Measurements from ENCODE around the gene EIF2AK2.
"Not testable (repeated sequence)": the region's sequence is repeated elsewhere in the genome, so short reads cannot be mapped to it uniquely, and the experiment has no call there.

EIF2AK2 gene
- 68.2 to 71.7 reads per million in 2 donors for total RNA-seq

DNA sequence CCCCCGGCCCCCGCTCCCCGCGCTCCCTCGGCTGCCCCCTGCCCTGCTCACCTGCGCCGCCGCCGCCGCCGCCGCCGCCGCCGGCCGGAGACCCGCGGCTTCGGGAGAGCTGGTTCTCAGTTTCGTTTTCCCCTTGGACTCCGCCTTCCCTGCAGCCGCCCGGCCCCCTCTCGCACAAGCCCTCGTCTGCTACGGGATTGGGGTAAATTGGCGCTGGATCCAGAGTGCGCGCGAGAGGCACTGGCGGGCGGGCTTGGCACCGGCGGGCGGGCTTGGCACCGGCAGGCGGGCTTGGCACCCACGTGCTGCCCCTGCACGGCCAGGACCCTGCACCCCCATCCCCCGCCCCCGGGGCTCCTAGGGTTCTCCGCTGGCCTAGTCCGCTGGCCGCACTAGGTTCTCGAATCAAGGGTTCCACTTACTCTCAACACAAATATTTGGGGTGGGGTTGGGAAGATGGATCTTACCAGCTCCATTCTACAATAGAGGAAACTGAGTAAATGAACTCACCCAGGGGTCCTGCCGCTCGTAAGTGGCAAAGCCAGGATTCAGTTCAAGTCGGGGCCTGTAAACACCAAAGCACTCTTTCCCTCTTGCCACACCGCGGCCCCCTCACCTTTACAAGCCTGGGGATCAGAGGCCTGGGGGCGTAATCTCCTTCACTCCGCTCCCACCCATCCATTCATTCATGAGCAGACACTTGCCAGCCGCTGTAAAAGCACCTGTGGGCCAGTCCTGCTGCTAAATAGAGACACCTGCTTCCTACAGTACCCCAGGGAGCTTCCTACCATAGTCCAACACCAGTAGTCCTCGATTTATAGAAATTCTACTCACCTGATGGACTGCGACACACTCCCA lies at the start of gene EIF2AK2:
EIF2AK2 (minus strand) TSS at position 124 of the 858 bp plus-strand sequence. CDS start 9,174 bp downstream, outside the sequence.
- peak; percentile 61 to 90 (median 79) for DNase-seq

DNA sequence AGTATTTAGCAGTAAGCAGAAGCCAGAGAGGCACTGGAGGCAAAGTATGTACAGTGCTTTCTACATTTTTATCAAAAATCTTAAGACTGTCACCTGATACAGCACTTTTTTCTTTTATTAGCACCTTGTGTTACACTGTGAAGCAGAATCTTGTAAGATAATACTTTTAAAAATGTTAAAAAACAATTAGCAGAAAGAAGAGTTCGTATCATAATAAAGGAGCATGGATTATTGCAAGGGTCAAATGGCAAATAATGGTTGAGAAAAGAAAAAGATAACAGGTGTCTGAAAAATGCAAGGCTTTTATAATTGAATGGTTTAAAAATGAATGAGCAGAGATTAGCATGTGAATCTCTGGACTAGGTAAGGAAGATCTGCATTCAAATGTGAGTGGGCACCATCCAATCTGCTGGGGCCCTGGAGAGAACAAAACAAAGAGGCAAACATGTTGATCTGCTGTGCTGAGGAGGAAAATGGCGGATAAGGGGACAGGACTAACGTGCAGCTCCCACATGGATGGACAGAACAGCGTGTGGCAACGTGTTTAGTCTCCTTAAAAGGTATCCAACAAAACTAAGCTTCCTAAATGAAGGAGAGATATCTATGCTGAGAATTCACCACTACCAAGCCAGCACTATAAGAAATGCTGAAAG lies 49.0 kb upstream of the EIF2AK2 start:
- no peak for DNase-seq

DNA sequence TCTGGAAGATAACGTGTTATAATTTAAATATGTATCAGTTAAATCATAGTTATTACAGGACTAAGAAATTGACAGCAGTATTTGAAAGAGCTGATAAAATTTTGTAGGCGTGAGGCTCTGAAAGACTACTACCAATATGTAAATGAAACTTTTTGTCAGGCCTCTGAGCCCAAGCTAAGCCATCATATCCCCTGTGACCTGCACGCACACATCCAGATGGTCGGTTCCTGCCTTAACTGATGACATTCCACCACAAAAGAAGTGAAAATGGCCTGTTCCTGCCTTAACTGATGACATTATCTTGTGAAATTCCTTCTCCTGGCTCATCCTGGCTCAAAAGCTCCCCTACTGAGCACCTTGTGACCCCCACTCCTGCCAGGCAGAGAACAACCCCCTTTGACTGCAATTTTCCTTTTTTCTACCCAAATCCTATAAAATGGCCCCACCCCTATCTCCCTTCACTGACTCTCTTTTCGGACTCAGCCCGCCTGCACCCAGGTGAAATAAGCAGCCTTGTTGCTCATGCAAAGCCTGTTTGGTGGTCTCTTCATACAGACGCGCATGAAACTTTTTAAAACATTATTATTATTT lies 48.4 kb upstream of the EIF2AK2 start:
- DNase-seq: not testable (repeated sequence)

DNA sequence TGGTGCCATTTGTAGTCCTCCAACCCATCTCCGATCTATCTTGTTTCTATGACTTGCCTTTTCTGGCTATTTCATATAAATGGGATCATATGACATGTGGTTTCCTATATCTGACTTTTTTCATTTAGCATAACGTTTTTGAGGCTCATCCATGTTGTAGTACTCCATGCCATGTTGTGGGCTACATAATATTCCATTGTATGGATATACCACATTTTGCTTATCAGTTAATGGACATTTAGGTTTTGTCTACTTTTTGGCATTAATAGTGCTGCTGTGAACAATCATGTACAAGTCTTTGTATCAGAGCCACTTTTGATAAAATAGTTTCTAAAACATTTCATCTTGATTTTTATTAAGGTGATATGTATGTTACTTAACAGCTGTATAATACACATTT lies 46.9 kb upstream of the EIF2AK2 start:
- no peak for DNase-seq

DNA sequence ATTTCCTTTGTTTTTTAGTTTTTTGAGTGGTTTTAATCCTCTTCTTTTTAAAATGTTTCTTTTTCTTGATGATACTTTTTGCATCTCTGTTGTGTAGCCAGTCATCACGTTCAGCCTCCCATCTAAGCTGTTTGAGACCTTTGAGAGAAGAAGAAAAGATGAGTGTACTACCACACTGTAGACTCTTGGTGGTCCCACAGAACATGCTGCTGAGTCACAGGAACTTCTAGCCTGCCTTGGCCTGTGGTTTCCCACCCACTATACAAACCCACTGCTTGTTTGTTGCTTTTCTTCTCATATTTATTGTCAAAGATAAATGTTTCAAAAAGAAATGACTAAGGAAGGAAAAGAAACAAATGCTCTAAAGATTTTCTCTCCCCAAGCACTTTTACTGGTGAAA lies 45.0 kb upstream of the EIF2AK2 start:
- DNase-seq: peak in 1 of 5 experiments; percentile 57

DNA sequence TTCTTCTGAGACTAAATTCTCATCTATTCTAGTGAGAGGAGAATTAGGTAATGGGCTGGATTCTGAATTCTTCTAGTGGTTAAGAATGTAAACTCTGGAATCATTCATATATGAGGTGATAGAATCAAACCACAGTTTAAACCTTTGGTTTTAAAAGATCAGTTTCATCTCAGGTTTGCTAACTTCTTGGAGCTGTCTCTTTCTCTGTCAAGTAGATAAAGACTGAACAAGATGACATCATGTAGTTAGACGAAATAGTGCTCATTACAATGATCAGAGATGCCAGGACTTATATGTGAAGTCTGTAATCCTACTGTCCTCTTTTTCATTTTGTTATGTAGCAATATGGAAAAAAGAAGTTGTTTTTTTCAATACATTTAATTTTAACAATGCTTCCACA lies 44.4 kb upstream of the EIF2AK2 start:
- peak in 1 of 5 experiments; percentile 24 for DNase-seq

DNA sequence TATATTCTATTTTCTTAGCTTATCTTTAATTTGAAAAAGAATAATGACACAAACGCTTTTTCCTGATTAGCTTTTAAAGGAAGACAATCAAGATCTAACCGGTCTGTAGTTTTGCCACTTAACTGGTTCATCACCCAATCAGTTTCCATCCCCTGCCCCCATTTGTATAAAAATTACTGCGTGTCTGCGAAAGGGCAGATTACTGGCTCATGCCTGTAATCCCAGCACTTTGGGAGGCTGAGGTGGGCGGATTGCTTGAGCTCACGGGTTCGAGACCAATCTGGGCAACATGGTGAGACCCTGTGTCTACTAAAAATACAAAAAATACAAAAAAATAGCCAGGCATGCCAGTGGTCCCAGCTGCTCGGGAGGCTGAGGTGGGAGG lies 41.9 kb upstream of the EIF2AK2 start:
- DNase-seq: no peak

DNA sequence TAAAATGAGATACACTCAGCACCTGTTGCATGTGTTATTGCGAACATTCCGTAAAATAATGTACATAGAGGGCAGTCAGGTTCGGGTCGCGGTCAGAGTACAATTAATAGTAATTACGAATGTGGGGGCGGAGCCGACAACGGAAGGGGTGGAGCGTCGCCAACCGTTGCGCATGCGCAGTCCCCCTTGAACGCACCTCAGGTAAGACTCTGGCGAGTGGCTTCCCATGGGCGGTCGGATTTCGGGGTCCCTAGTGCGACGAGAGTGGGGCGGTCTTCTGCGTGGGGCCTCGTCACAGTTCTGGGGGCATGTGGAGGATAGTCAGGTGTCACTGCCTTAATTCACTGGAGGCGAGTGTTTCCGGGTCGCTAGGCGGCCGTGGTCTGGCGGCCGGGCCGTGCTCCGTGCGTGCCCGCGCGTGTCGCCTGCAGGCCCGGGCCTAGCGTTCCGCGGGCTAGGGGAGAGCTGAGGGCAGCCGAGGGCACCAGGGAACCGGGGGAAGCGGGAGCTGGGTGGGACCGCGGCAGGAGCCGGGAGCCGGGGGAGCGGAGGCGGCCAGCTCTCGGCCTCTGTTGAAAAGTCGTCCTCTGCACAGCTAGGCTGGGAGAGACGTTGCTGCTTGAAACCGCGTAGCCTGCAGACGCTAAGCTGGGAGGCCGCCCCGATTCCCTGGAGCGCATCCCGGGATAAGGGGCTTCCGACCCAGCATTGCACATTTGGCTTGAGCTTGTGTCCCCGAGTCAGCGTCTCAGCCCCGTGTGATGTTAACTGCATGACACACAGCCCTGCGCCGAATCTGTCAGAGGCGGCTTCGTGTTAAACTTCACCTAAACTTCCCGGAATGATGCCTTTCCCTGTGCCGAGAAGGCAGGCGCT lies 39.8 kb upstream of the EIF2AK2 start, which contains the start of gene CEBPZOS:
CEBPZOS (plus strand) TSS at position 177 of the 876 bp plus-strand sequence. CDS start 3,209 bp downstream, outside the sequence.
- peak; percentile 80 to 87 (median 85) for DNase-seq

DNA sequence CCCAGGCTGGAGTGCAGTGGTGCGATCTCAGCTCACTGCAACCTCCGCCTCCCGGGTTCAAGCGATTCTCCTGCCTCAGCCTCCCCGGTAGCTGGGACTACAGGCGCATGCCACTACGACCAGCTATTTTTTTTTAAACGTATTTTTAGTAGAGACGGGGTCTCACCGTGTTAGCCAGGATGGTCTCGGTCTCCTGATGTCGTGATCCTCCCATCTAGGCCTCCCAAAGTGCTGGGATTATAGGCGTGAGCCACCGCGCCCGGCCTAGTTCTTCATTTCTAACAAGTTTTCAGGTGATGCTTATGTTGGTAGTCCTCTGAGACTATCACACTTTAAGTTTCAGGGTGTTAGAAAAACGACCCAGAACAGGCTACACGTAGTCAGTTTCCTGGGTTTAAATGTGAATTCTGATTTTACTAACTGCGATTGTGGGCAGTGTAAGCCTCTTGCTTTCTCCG lies 39.1 kb upstream of the EIF2AK2 start:
- not testable (repeated sequence) for DNase-seq

DNA sequence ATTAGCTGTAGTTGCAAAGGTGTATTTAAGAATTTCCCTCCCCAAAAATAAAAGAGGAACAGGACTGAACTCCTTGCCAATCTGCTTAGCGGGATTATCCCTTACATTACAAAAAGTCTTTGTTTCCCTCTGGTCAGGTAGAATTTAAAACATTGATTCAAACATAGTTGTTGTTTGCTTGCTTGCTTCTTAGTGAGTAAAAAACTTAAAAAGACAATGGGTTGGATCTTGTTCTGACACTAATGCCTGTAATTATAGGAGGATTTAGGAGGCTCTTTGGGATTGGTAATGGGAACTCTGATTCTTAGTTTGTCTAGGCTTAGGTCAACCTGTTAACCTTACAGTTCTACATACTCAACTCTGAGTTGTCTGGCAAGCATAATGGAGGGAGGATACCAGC lies 35.8 kb upstream of the EIF2AK2 start:
- DNase-seq: no peak

DNA sequence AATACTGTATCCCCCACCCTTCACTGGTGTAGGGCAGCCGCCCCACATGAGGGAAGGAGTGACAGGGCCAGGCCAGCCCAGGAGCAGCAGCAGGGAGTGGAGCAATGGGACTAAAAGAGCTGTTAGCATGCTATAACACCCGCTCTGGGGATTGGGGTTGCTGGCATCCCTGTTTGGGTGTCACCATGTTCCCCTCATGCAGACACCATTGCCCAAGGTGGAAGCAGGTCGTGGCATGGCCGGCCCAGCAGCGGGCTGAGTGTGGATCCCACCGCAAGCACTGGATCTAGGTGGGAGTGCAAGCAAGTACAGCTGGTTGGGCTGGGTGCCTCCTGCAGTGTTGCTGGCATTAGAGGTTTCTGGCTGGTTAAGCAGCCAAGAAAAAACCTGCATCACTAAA lies 35.0 kb upstream of the EIF2AK2 start:
- DNase-seq: no peak

DNA sequence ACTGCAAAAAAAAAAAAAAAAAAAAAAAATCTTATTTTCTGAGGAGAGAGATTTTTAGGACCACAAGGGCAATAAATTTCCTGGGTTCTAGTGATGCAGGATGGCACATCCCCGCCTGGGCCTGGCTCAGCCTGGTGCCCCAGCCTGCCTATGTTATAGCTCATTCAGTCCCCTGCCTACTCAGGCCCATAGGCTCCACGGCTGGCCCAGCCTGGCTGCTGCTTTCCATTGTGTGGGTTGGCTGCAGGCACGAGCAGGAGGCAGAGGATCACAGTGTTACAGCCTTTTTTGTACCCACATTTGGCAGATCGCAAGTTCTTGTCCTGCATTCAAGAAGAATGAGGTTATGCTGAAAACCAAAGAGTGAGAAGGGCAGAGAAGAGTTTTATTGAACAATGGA lies 34.5 kb upstream of the EIF2AK2 start:
- no peak for DNase-seq

DNA sequence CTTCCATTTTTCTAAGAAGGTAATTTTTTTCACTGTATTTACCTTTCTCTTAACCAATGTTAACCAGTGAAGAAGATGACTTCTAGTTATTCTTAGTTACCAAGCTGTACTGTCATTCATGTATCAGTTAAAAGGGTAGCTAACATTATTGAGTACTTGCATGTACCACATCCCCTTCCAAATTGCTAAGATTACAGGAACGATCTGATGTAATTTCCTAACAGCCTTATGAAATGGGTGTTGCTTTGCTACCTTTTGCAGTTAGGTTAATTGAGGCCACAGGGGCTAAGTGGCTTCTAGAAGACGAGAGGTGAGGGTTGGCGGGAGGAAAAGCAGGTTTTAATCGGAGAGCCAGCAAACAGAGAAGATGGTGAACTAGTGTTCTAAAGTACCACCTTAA lies 33.5 kb upstream of the EIF2AK2 start:
- DNase-seq: no peak

DNA sequence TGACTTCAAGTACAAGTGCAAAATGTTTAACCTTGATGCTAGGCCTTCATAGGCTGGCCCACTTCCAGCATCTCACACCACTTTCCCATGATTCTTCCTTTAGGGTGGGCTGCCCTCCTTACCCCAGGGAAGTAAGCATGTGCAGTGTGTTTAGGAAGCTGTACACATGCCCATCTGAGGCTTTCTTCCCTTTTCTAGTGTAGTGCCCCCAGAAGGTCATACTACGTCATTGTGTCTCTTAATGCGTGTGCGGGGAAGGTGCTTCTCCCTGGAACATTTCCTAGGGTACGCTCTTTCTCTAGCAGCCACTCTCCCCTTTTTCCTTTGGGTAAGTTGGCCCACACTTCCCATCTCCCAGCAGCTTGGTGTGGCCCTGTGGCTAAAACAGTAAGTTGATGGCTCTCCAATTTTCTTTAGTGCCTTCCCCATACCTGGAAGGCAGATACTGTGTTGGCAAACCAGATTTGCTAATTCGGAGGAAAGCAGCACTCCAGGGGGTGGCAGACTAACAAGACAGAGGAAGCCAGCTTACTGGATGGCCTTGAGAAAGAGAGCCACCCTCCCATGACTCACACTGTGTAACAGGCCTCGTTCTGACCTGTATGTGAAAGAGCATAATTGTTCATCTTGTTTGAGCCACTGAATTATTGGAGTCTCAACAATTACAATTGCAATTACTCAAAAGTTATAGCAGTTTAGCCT lies 32.8 kb upstream of the EIF2AK2 start:
- DNase-seq: no peak

DNA sequence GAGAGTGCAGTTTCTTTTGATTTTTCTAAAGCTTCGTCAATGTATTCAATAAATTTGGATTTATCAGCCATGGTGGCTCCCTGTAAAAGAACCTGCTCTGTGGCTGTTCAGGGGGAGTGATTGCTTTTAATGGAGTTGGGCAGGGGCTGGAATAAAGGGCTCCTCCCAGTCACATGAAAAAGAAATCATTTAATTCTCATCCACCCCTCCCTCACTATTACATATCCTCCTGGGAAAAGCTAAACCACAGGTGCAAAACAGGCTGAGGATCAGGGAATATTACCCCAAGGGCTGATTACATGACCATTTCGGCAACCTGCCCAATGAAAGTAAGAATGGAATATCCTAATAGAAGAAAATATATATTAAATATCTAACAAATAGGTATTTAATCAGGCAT lies 31.8 kb upstream of the EIF2AK2 start, which contains the start of gene SULT6B1:
SULT6B1 (minus strand) TSS at position 101 of the 400 bp plus-strand sequence; CDS start at position 71, 30 bp downstream.
- no peak for DNase-seq

DNA sequence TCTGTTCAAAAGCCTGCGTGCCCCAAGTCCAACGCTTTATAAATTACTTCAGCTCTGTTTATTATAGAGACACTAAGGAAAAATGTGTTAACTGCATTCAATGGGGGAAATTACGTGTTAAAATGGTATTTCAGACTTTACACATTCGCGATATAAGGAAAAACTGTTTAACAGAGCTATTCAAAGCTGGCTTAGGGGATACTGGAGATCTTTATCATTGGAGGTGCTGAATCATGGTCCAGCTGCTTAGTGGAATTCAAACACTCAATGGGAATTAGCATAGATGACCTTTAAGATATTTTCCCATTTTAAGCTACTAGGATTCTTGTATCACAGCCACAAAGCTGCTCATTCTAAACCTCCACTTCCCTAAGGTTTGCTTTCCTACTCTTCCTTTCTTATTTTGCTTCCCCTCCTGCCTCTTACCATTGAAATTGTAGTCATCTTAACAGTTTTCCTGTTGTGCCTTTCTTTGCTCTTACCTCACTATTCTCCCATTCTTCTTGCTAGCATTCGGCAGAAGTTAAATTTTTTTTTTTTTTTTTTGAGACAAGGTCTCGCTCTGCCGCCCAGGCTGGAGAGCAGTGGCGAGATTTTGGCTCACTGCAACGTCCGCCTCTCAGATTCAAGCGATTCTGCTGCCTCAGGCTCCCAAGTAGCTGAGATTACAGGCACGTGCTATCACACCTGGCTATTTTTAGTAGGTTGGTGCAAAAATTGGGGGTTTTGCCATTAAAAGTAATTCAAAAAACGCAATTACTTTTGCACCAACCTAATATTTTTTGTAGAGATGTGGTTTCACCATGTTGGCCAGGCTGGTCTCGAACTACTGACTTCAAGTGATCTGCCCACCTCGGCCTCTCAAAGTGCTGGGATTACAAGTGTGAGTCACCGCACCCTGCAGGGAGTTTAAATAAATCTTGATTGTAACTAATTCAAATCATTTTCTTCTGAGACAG lies 25.2 kb upstream of the EIF2AK2 start:
- DNase-seq: no peak

DNA sequence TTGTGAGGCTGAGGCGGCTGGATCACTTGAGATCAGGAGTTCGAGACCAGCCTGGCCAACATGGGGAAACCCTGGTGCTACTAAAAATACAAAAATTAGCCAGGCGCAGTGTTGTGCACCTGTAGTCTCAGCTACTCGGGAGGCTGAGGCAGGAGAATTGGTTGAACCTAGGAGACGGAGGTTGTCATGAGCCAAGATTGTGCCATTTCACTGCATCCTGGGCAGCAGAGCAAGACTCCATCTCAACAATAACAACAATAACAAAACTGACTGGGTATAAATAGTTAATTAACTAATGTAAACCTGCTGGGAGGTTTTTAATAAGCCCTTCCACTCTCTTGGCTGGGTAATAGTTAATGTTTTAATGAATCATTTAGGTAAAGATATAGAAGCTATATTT lies 23.9 kb upstream of the EIF2AK2 start:
- DNase-seq: no peak

DNA sequence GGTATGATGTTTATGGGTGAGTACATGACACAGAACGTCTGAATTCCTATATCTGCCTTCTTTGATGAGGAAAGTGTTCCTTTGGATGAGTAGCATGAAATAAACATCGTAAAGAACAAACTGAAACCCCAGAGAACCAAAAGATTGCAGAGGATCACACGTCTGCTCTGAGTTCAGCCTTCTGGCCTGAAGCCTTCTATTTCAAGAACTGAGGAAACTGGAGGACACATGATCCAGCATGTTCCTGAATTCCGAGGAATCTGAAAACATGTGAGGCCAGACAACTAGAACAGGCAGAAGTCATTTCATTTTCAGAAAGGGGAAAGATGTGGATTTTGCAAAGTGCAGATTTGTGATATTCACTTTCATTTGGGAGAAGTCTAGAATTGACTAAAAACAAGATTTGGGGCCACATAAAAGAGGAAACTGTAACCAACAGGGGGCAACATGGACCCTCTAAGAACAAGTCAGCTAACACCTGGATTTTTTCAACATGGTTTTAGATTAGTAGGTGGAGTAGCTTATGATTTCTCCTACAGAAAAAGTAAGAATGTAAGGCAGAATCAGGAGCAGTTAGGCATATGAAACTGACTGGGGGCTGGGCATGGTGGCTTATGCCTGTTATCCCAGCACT lies 23.3 kb upstream of the EIF2AK2 start:
- DNase-seq: no peak

DNA sequence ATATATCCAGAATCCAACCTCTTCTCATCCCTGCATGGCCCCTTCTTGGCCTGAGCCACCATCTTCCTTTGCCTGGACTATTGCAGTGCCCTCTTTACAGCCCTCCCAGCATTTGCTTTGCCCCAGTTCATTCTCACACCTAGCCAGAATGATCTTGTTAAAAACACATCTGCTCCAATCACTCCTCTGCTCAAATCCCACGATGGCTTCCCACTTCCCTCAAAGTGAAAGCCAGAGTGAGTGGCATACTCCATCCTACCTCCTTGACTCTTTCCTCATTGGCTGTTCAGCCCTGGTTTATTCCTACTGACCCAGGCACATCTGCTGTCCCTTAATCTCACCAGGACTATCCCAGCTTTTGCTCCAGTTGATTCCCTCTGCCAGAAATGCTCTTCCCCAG lies 17.0 kb upstream of the EIF2AK2 start:
- DNase-seq: no peak

DNA sequence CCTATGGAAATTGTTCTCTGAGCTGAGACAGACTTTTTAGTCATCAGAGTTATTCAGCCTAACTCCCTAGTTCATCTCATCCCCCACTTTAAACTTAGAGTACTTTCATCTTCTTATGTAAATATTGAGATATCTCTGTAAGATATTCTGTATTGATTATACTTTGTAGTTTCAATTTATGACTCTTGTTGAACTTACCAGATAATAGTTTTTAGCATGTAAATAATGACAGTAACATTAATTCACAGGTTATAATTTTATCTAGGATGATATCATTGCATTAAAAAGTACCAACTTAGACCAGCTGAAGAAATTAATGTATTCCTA lies 14.8 kb upstream of the EIF2AK2 start:
- no peak for DNase-seq
